ENCODE measurements around the gene PITX3. TPM values are rescaled to one million over a fixed set of nuclear protein-coding genes. Genes with fewer than 3 reads are reported as not detected.

Gene PITX3
- not detected in 2 replicates for total RNA-seq

DNA sequence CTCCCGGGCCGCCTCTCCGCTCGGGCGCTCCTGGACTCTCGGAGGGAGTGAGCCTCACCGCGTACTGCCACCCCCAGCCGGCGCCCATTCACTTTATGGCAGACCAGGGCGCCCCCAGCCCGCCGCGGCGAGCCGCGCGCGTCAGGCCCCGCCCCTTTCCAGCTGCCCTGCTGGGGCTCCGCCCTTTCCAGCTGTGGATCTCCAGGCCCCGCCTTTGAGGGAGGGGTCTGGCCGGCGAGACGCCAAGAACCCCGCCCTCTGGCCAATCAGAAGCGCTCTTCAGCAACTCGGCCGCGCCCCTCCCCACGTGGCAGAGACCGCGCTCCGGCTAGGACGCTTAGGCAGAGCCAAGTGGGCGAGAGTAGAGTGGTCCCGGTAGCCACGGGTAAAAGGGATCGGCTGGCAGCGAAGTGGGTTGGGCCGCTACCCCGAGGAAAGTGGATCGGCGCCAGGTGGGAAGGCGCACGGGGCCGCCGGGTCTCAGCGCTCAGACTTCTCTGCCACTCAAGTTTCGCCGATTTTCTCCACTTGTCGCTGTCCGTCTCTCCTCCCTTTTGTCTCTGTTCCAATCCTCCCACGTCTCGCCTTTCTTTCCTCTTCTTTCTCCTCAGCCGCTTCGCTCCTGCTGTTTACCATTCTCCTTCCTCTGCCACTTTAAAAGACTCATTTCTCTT lies at the start of gene PITX3:
TSS of gene PITX3 (minus strand) at position 69 of the 674 bp plus-strand sequence. CDS start 9,432 bp downstream, outside the sequence.

DNA sequence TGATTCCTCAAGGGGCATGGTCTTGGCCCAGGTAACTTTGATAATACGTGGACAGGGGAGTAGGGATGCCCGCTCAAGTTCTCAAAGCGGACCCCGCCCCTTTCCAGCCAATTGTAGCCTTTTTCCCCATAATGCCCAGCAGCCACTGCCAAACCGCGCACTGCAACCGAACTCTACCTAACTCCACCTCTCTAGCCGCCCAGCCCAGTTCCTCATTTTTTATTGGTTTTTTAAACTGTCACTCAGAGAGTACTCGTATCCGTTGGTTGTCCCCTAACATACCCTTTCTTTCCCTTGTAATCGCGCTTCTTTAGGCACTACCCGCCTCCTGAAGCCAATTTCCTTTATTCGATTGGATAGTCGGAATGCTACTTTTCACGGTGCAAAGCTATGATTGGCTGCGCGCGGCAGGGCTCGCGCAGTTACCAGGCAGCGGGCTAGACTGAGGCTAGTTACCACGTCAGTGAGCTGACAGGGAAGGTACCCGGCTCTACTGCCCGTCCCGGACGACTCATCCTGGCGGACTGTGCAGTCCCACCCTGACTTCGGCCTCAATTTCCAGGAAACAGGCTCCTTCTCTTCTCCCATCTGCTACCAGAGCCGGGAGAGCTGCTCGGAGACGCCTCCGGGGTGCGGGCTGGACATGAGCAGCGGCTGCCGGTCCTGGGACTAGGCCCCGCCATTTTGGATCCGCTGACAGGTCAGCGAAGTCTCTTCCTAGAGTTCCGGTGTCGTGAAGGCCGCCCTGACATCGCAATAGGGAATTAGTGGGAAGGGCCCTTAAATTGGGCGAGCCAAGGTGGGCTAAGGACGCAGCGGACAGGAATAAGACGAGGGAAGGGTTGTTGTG lies 4.0 kb upstream of the PITX3 start, which contains the start of gene GBF1:
TSS of gene GBF1 (plus strand) at position 451 of the 850 bp plus-strand sequence. CDS start 13,407 bp downstream, outside the sequence.

DNA sequence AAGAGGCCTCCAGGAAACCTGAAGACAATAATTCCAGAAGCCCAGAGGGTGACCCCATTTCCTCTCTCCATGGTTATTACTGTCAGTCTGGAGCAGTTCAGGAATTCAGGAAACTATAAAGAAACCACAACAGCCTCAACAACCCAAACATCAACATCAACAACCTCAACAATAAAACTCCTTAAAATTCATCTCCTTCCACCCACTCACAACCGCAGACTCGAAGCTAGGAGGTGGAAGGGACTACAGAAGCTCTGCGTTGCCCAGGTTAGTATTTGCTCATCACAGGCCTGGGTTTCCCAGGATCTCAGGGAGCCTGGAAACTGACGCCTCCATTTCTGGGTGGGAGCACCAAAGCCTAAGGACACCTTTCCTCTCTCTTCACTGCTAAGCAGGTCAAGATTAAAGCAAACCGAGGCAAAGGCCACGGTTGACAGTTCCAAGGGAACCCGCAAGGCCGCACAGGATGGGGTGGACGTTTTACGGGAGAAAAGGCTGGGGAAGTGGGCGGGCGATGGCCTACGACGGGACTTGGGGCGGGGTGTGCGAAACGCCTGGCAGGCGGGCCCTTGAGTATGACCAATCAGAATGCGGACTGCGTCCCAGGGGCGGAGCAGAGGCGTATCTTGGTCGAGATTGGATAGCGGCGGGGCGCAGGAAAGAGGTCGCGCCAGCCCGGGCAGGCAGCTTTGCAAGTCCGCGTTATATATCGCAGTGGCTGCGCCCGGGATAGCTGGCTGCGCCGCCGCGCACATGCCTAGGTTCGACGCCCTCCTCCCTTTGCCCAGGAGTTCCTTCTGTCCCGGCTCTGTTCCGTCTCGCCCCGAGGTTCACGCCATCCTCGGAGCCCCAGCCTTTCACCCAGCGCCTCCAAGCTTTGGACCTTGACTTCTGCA lies 15.4 kb downstream of the PITX3 start, which contains the start of gene ELOVL3:
TSS of gene ELOVL3 (plus strand) at position 654 of the 896 bp plus-strand sequence. CDS start 250 bp downstream, outside the sequence.

Other genes starting within 250 kb of the PITX3 start
- gene ARMH3, start 185.3 kb downstream of the PITX3 start, total RNA-seq: 6.6 and 8.8 TPM in 2 replicates
- gene HPS6, start 176.2 kb downstream of the PITX3 start, total RNA-seq: 26.4 and 31.1 TPM in 2 replicates
- 42.5 and 46.3 TPM in 2 replicates for gene LDB1, start 121.1 kb downstream of the PITX3 start, total RNA-seq
- gene PPRC1, start 108.5 kb downstream of the PITX3 start, total RNA-seq: 8.9 and 14.0 TPM in 2 replicates
- gene NOLC1, start 89.1 kb downstream of the PITX3 start, total RNA-seq: 35.4 and 40.3 TPM in 2 replicates
- 0.09 TPM in 1 of 2 replicates, not detected in the other for gene ELOVL3, start 15.2 kb downstream of the PITX3 start, total RNA-seq
- 16.2 and 26.7 TPM in 2 replicates for gene GBF1, start 4.0 kb upstream of the PITX3 start, total RNA-seq
- 13.4 and 29.5 TPM in 2 replicates for gene NFKB2, start 154.2 kb upstream of the PITX3 start, total RNA-seq
- gene PSD, start 177.3 kb upstream of the PITX3 start, total RNA-seq: 0.09 and 0.28 TPM in 2 replicates
- gene FBXL15, start 179.3 kb upstream of the PITX3 start, total RNA-seq: 6.6 and 7.7 TPM in 2 replicates
- 38.1 and 52.0 TPM in 2 replicates for gene CUEDC2, start 191.1 kb upstream of the PITX3 start, total RNA-seq
- gene C10orf95, start 210.0 kb upstream of the PITX3 start, total RNA-seq: 0.09 TPM in 1 of 2 replicates, not detected in the other